SIG-M5 treated with dmso at 0.1 percent for 504 hours (cell line): Measurements from ENCODE around the gene RAB40C.

Source experiments
- DNase-seq: peaks from one replicate; lab custom pipeline; 2025; ENCODE audit not compliant: unreplicated experiment; lab: John Stamatoyannopoulos, UW

Gene RAB40C

GRCh38 chr16:678209-678857 lies 88.5 kb downstream of the RAB40C start:
- no peak for DNase-seq
